ENCODE data around the gene GYS1. TPM values are rescaled to one million over a fixed set of nuclear protein-coding genes. Genes with fewer than 3 reads are reported as not detected.
"Not testable (repeated sequence)": the region's sequence is repeated elsewhere in the genome, so short reads cannot be mapped to it uniquely, and the experiment has no call there.

GYS1 gene
- total RNA-seq, 1 donor from 2014 or later, result 71.2 TPM

DNA sequence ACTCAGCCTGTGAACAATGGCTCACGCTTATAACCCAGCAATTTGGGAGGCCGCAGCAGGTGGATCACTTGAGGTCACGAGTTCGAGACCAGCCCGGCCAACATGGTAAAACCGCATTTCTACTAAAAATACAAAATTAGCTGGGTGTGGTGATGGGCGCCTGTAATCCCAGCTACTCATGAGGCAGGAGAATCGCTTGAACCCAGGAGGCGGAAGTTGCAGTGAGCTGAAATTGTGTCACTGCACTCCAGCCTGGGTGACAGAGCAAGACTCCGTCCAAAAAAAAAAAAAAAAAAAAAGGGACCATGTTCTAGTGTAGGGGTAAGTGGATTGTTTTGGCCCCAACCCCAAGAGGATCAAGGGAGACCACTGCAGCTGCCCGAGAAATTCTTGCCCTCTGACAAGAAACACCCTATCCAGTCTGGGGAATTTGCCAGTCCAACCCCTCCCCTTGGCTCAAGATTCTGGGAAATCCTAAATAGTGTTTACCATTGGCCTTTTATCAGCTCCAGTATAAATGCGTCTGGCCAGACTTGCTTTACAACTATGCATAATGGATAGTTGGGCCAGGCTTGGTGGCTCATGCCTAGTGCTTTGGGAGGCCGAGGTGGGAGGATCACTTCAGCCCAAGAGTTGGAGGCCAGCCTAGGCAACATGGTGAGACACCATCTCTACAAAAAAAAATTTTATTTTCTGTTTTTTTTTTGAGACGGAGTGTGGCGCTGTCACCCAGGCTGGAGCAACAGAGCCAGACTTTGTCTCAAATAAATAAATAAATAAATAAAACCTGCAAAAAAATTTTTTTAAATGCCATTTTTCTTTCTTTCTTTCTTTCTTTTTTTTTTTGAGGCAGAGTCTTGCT is 64.7 kb downstream of the GYS1 start:
- peaks cover 3% of the 10 kb centered on the region for H3K36me3 Mint-ChIP-seq (ENCODE audit: low read depth)
- H3K9me3 Mint-ChIP-seq, result no peaks in the 10 kb centered on the region
- H3K4me3 Mint-ChIP-seq, result no peak overlapping the region
- no peak for DNase-seq (ENCODE audit: low spot score)
- no peak overlapping the region for H3K27ac Mint-ChIP-seq
- intact Hi-C loops (cut with micrococcal nuclease), result no loop called here
- peaks cover 6% of the 10 kb centered on the region for H3K27me3 Mint-ChIP-seq (ENCODE audit: insufficient read depth)
- peaks cover 7% of the 10 kb centered on the region for H3K4me1 Mint-ChIP-seq (ENCODE audit: low read depth)

- H3K4me1 Mint-ChIP-seq (ENCODE audit: low read depth); H3K27me3 Mint-ChIP-seq (ENCODE audit: insufficient read depth); H3K4me3 Mint-ChIP-seq; H3K9me3 Mint-ChIP-seq; H3K36me3 Mint-ChIP-seq (ENCODE audit: low read depth); H3K27ac Mint-ChIP-seq; DNase-seq (ENCODE audit: low spot score); intact Hi-C loops (cut with micrococcal nuclease): not testable (repeated sequence)
Measured at GRCh38 chr19:48927692-48928091, 65.4 kb downstream of the GYS1 start.

- intact Hi-C loops (cut with micrococcal nuclease), result no loop called here
- no peaks in the 10 kb centered on the region for H3K27me3 Mint-ChIP-seq (ENCODE audit: insufficient read depth)
- no peak for DNase-seq (ENCODE audit: low spot score)
- H3K9me3 Mint-ChIP-seq, result no peaks in the 10 kb centered on the region
- H3K36me3 Mint-ChIP-seq (ENCODE audit: low read depth), result peaks cover 8% of the 10 kb centered on the region
- peak overlapping the region; percentile 58 for H3K27ac Mint-ChIP-seq
- H3K4me1 Mint-ChIP-seq (ENCODE audit: low read depth), result no peaks in the 10 kb centered on the region
- no peak overlapping the region for H3K4me3 Mint-ChIP-seq
Measured at GRCh38 chr19:48926909-48927308, 66.2 kb downstream of the GYS1 start.

DNA sequence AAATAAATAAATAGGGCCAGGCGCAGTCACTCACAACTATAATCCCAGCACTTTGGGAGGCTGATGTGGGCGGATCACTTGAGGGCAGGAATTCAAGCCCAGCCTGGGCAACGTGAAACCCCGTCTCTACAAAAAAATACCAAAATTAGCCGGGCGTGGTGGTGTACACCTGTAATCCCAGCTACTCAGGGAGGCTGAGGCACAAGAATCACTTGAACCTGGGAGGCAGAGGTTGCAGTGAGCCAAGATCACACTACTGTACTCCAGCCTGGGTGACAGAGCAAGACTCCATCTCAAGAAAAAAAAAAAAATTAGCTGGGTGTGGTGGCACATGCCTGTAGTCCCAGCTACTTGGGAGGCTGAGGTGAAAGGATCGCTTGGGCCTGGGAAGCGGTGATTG is 67.2 kb downstream of the GYS1 start:
- intact Hi-C loops (cut with micrococcal nuclease); H3K4me1 Mint-ChIP-seq (ENCODE audit: low read depth); DNase-seq (ENCODE audit: low spot score); H3K27me3 Mint-ChIP-seq (ENCODE audit: insufficient read depth); H3K4me3 Mint-ChIP-seq; H3K27ac Mint-ChIP-seq; H3K9me3 Mint-ChIP-seq; H3K36me3 Mint-ChIP-seq (ENCODE audit: low read depth): not testable (repeated sequence)

- Mint-ChIP-seq H3K36me3 (ENCODE audit: low read depth) (peaks cover 8% of the 10 kb centered on the region), H3K27ac (no peak overlapping the region), H3K27me3 (ENCODE audit: insufficient read depth) (no peaks in the 10 kb centered on the region), H3K4me1 (ENCODE audit: low read depth) (no peaks in the 10 kb centered on the region), H3K9me3 (no peaks in the 10 kb centered on the region), H3K4me3 (no peak overlapping the region)
- DNase-seq (ENCODE audit: low spot score), result no peak
- intact Hi-C loops (cut with micrococcal nuclease), result no loop called here
Measured at GRCh38 chr19:48925240-48925843, 67.8 kb downstream of the GYS1 start.

GRCh38 chr19:48922548-48923490 is 70.3 kb downstream of the GYS1 start:
- H3K4me1 Mint-ChIP-seq (ENCODE audit: low read depth), result no peaks in the 10 kb centered on the region
- no peak for DNase-seq (ENCODE audit: low spot score)
- H3K4me3 Mint-ChIP-seq, result no peak overlapping the region
- H3K36me3 Mint-ChIP-seq (ENCODE audit: low read depth), result peaks cover 16% of the 10 kb centered on the region
- H3K9me3 Mint-ChIP-seq, result no peaks in the 10 kb centered on the region
- H3K27ac Mint-ChIP-seq, result no peak overlapping the region
- no peaks in the 10 kb centered on the region for H3K27me3 Mint-ChIP-seq (ENCODE audit: insufficient read depth)
- intact Hi-C loops (cut with micrococcal nuclease), result no loop called here

DNA sequence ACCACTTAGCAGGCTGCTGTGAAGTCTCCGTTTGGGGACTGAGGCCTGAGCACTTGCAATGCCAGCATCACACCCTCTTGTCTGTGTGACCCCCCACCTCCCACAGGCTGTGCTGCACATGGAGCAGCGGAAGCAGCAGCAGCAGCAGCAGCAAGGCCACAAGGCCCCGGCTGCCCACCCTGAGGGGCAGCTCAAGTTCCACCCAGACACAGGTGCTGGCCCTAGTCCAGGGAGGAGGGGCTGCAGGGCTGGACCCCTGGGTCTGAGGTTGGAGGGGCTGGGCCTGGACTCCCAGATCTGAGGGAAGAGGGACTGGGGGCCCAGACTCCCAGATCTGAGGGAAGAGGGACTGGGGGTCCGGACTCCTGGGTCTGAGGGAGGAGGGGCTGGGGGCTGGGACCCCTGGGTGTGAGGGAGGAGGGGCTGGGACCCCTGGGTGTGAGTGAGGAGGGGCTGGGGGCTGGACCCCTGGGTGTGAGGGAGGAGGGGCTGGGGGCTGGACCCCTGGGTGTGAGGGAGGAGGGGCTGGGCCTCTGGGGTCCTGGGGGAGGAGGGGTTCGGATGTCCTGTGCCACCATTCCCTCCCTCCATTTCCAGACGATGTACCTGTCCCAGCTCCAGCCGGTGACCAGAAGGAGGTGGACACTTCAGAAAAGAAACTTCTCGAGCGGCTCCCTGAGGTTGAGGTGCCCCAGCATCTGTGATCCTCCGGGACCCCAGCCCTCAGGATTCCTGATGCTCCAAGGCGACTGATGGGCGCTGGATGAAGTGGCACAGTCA is 71.2 kb downstream of the GYS1 start:
- no peak overlapping the region for H3K27ac Mint-ChIP-seq
- peaks cover 17% of the 10 kb centered on the region for H3K36me3 Mint-ChIP-seq (ENCODE audit: low read depth)
- H3K9me3 Mint-ChIP-seq, result no peaks in the 10 kb centered on the region
- no peaks in the 10 kb centered on the region for H3K27me3 Mint-ChIP-seq (ENCODE audit: insufficient read depth)
- H3K4me3 Mint-ChIP-seq, result no peak overlapping the region
- intact Hi-C loops (cut with micrococcal nuclease), result no loop called here
- DNase-seq (ENCODE audit: low spot score), result no peak
- H3K4me1 Mint-ChIP-seq (ENCODE audit: low read depth), result no peaks in the 10 kb centered on the region

GRCh38 chr19:48920949-48921348 is 72.2 kb downstream of the GYS1 start:
- no peak for DNase-seq (ENCODE audit: low spot score)
- H3K4me1 Mint-ChIP-seq (ENCODE audit: low read depth), result no peaks in the 10 kb centered on the region
- no peak overlapping the region for H3K27ac Mint-ChIP-seq
- no peak overlapping the region for H3K4me3 Mint-ChIP-seq
- H3K9me3 Mint-ChIP-seq, result no peaks in the 10 kb centered on the region
- no peaks in the 10 kb centered on the region for H3K27me3 Mint-ChIP-seq (ENCODE audit: insufficient read depth)
- H3K36me3 Mint-ChIP-seq (ENCODE audit: low read depth), result peaks cover 19% of the 10 kb centered on the region
- intact Hi-C loops (cut with micrococcal nuclease), result no loop called here

DNA sequence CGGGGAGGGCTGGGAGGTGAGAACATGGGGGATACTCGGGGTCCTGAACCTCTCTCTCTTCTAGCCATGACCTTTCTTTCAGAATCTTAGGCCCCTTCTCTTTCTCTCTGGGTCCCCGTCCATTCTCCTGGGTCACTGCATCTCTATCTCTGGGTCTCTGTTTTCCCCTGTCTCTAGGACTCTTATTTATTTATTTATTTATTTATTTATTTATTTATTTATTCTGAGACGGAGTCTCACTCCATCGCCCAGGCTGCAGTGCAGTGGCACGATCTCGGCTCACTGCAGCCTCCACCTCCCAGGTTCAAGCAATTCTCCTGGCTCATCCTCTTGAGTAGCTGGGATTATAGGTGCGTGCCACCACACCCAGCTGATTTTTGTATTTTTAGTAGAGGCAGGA is 73.8 kb downstream of the GYS1 start:
- DNase-seq (ENCODE audit: low spot score); H3K4me1 Mint-ChIP-seq (ENCODE audit: low read depth); H3K9me3 Mint-ChIP-seq; H3K4me3 Mint-ChIP-seq; H3K27me3 Mint-ChIP-seq (ENCODE audit: insufficient read depth); H3K27ac Mint-ChIP-seq; intact Hi-C loops (cut with micrococcal nuclease): not testable (repeated sequence)
- H3K36me3 Mint-ChIP-seq (ENCODE audit: low read depth), result peaks cover 25% of the 10 kb centered on the region

GRCh38 chr19:48918801-48919247 is 74.3 kb downstream of the GYS1 start:
- H3K4me1 Mint-ChIP-seq (ENCODE audit: low read depth), result no peaks in the 10 kb centered on the region
- H3K27me3 Mint-ChIP-seq (ENCODE audit: insufficient read depth), result no peaks in the 10 kb centered on the region
- intact Hi-C loops (cut with micrococcal nuclease), result no loop called here
- no peak for DNase-seq (ENCODE audit: low spot score)
- H3K36me3 Mint-ChIP-seq (ENCODE audit: low read depth), result peaks cover 24% of the 10 kb centered on the region
- no peak overlapping the region for H3K27ac Mint-ChIP-seq
- H3K9me3 Mint-ChIP-seq, result no peaks in the 10 kb centered on the region
- no peak overlapping the region for H3K4me3 Mint-ChIP-seq
